Measurements from ENCODE around the gene FOXP1. TPM values are rescaled to one million over a fixed set of nuclear protein-coding genes. Genes with fewer than 3 reads are reported as not detected.

FOXP1 gene
- total and polyA plus RNA-seq, 9 of the 15 experiments (the other 6 are each of a cell fraction or from before 2014, with no cell fraction given): 7.7 to 34.5 (median 13.7) TPM

GRCh38 chr3:71611099-71611498 lies 27.6 kb upstream of the FOXP1 start:
- Histone ChIP-seq H3K36me3 (ENCODE audit: control insufficient read depth, insufficient read depth, low read length) (no peaks in the 10 kb centered on the region), H3K4me3 (no peak overlapping the region), H3K79me2 (ENCODE audit: control insufficient read depth, insufficient read depth, low read length) (no peaks in the 10 kb centered on the region), H3K9me1 (ENCODE audit: control insufficient read depth, insufficient read depth, low read length) (no peaks in the 10 kb centered on the region), H4K20me1 (replicated peaks; ENCODE audit: control insufficient read depth, insufficient read depth, low read length) (no peaks in the 10 kb centered on the region), H3K9me3 (replicated peaks; ENCODE audit: control insufficient read depth, insufficient read depth, low read depth, low read length) (peaks cover 4% of the 10 kb centered on the region; the same call in 1 of the 2 replicates), H2AFZ (ENCODE audit: low read depth, low read length) (no peak overlapping the region), H3K9ac (ENCODE audit: insufficient read depth in 1 of 2, low read depth in 2 of 2, low read length in 2 of 2) (no peak overlapping the region), H3K4me2 (ENCODE audit: insufficient read depth, low read length) (no peak overlapping the region), H3K27me3 (ENCODE audit: control insufficient read depth in 2 of 2, insufficient read depth in 2 of 2, low read length in 2 of 2) (no peaks in the 10 kb centered on the region), H3K4me1 (replicated peaks in 1 of 2; ENCODE audit: control insufficient read depth in 2 of 2, insufficient read depth in 2 of 2, low read length in 2 of 2) (no peaks in the 10 kb centered on the region), H3K27ac (ENCODE audit: extremely low read depth, low read depth, low read length) (no peak overlapping the region)
- ChIA-PET CTCF (ENCODE audit: low intra/inter-chr PET ratio) (no interaction called here), POLR2A (no interaction called here)
- WGBS (ENCODE audit: insufficient coverage, low coverage, missing lambda C conversion rate): 6% methylated on average over 3 of the region's 3 CpGs
- TF ChIP-seq RREB1 (CRISPR knock-in tag; IDR thresholded peaks at IDR 0.05): no peak
- TF ChIP-seq GATA2 (CRISPR knock-in tag; IDR thresholded peaks at IDR 0.05): no peak
- peak; percentile 31; the same call in 1 of the 2 replicates for TF ChIP-seq ZBTB40 (IDR thresholded peaks at IDR 0.05)
- TF ChIP-seq ZBTB40 (CRISPR knock-in tag; IDR thresholded peaks at IDR 0.05): no peak
- in situ Hi-C loops (cut with MboI) (no loop called here), intact Hi-C loops (cut with micrococcal nuclease) (no loop called here)
- FAIRE-seq (no peak), DNase-seq (ENCODE audit: extremely low read depth in 1 of 4, low spot score in 3 of 4) (no peak), ATAC-seq (no peak)
- no TSS peak for BruUV-seq (replicated peaks)
